HG02840 (cell line): Measurements from ENCODE around the gene VGLL3.
"Not testable (repeated sequence)": the region's sequence is repeated elsewhere in the genome, so short reads cannot be mapped to it uniquely, and the experiment has no call there.

ENCODE experiments used
- ATAC-seq: cut with Tn5 transposase; IDR thresholded peaks from one replicate; pipeline ENCODE4 v1.9.1; 2021; ENCODE audit warnings: mild to moderate bottlenecking, moderate library complexity, moderate number of reproducible peaks; ENCODE audit not compliant: unreplicated experiment, low FRiP score

VGLL3 gene

GRCh38 chr3:86990734-86991481 is at the start of gene VGLL3:
Gene VGLL3, minus strand, starts transcription at chr3:86991149. Its CDS starts 406 bp downstream, at chr3:86990743.
- no peak for ATAC-seq

GRCh38 chr3:87037652-87038051 is 46.7 kb upstream of the VGLL3 start:
- ATAC-seq = no peak

- ATAC-seq = no peak
Measured at GRCh38 chr3:87036671-87037070, 45.7 kb upstream of the VGLL3 start.

GRCh38 chr3:87035339-87035738 is 44.4 kb upstream of the VGLL3 start:
- ATAC-seq = no peak

GRCh38 chr3:87033205-87033604 is 42.3 kb upstream of the VGLL3 start:
- no peak for ATAC-seq

- ATAC-seq = no peak
Measured at GRCh38 chr3:87025661-87026645, 35.0 kb upstream of the VGLL3 start.

- not testable (repeated sequence) for ATAC-seq
Measured at GRCh38 chr3:87017370-87017769, 26.4 kb upstream of the VGLL3 start.

- ATAC-seq = no peak
Measured at GRCh38 chr3:87009271-87009670, 18.3 kb upstream of the VGLL3 start.

GRCh38 chr3:87006844-87007439 is 16.0 kb upstream of the VGLL3 start:
- no peak for ATAC-seq

GRCh38 chr3:87004883-87005282 is 13.9 kb upstream of the VGLL3 start:
- ATAC-seq = no peak

GRCh38 chr3:87002346-87002745 is 11.4 kb upstream of the VGLL3 start:
- no peak for ATAC-seq

GRCh38 chr3:87001473-87002098 is 10.6 kb upstream of the VGLL3 start:
- no peak for ATAC-seq

GRCh38 chr3:87000940-87001339 is 10.0 kb upstream of the VGLL3 start:
- no peak for ATAC-seq

GRCh38 chr3:86998569-86998968 is 7.6 kb upstream of the VGLL3 start:
- no peak for ATAC-seq

- no peak for ATAC-seq
Measured at GRCh38 chr3:86996261-86996955, 5.5 kb upstream of the VGLL3 start.

GRCh38 chr3:86995537-86995936 is 4.6 kb upstream of the VGLL3 start:
- no peak for ATAC-seq

- no peak for ATAC-seq
Measured at GRCh38 chr3:86993704-86994103, 2.8 kb upstream of the VGLL3 start.

- ATAC-seq = no peak
Measured at GRCh38 chr3:86991840-86992435, 989 bp upstream of the VGLL3 start.

- ATAC-seq = no peak
Measured at GRCh38 chr3:86991482-86991815, 500 bp upstream of the VGLL3 start.
